ENCODE results near the gene GBA3. TPM values are rescaled to one million over a fixed set of nuclear protein-coding genes. Genes with fewer than 3 reads are reported as not detected.

GBA3 gene
- total and polyA plus RNA-seq, 2 of the 8 experiments (the other 6 are each of a cell fraction or from before 2014, with no cell fraction given): not detected

DNA sequence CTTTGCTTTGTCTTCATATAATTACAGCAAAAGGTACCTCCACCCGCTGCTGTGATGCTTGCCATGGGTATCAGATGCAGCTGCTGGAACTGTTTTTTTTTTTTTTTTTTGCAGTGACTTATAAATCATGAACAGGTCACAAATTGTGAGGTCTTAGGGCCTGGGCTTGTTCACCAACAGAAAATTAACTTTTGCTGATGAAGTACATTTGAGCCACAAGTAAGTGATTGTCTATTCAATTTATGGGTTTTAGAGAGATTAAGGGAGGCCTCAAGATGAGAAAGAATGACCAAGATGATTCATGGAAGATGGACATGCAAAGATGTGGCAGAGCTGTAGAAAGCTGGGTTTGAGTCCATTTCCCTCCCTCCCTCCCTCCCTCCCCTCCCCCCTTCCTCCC is 18.0 kb upstream of the GBA3 start (continued):
- TF ChIP-seq CTBP2 (IDR thresholded peaks at IDR 0.05; ENCODE audit: borderline replicate concordance, insufficient read depth, insufficient read length, low read length) (no peak), TCF12 (IDR thresholded peaks at IDR 0.05; ENCODE audit: low read depth, low read length) (no peak), YY1 (IDR thresholded peaks at IDR 0.05; ENCODE audit: low read depth, low read length) (no peak), SP1 (IDR thresholded peaks at IDR 0.05; ENCODE audit: low read depth, low read length) (no peak), POLR2A (IDR thresholded peaks at IDR 0.05; ENCODE audit: control extremely low read depth in 1 of 2, low read depth in 2 of 2, low read length in 2 of 2) (no peak), SUZ12 (IDR thresholded peaks at IDR 0.05; ENCODE audit: low read length) (no peak)
